GM21786 (cell line): ENCODE data around the gene KCNB1.

Experiments used
- ATAC-seq: cut with Tn5 transposase; IDR thresholded peaks from one replicate; pipeline ENCODE4 v1.9.1; 2021; ENCODE audit not compliant: unreplicated experiment

The KCNB1 gene

DNA sequence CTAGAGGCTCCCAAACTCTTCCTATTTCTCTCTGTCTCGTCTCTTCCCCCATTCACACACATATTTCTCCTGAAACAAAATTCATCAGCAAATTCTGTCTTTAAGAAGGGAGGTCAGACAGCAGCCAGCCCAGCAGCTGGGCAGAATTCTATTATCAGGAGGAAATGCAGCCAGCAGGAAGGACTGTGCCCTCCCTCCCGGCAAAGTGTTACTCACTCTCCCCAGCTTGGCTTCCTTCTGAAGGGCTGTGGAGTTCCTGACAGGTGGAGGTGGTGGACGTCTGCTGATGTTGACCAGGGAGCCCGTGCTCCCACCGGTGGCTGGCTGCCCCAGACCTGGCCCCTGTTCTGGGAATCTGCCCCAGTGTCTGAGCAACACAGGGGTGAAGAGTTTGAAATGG is 37.3 kb downstream of the KCNB1 start:
- ATAC-seq: no peak

DNA sequence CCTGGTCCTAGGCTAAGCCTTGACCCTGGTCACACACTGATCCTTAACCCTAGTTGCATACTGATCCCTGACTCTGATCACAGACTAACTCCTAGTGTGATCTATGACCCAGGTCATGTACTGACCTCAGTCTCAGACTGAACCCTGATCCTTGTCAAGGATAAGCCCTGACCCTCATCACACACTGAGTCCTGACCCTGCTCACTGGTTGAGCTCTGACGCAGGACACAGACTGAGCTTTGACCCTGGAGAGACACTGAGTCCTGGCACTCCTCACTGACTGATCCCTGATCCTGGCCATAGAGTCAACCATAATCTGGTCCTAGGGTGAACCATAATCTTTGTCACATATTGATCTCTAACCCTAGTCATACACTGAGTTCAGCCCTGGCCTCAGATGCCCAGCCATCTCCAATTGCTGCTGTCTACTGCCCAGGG is 37.9 kb downstream of the KCNB1 start:
- no peak for ATAC-seq

DNA sequence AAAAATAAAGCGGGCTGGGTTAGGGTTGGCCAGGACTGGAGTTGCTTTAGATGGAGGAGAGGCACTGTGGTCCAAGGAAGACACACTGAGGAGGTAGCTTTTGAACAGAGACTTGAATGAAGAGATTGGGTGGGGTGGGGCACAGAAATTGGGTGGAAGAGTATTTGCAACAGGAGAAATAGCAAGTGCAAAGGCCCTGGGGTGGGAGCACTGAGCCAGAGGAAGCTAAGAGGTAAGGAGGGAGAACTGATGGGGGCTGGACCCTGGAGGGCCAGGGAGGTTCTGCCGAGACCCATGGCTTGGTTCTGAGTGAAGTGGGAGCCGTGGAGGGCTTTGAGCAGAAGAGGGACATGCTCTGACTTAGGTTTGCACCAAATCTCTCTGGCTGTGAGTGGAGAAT is 45.4 kb downstream of the KCNB1 start:
- no peak for ATAC-seq

DNA sequence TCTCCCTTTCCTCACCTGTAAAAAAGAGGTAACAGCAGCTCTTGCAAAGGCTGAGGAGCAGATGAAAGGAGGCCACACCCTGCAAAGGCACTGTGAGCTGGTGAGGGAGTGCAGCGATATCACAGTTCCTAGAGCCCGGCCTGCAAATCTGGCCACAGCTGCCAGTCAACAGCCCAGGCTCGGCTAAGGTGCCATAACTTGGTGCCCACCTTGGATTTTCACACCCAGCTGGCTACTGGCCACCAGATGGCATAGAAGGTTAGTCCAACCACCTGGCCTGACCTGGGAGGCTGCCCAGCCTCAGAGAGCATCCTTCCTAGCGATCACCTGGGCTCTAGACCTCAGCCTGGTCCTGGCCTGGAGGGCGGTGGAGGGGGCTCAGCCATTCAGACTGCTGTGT is 46.8 kb downstream of the KCNB1 start:
- ATAC-seq: no peak

DNA sequence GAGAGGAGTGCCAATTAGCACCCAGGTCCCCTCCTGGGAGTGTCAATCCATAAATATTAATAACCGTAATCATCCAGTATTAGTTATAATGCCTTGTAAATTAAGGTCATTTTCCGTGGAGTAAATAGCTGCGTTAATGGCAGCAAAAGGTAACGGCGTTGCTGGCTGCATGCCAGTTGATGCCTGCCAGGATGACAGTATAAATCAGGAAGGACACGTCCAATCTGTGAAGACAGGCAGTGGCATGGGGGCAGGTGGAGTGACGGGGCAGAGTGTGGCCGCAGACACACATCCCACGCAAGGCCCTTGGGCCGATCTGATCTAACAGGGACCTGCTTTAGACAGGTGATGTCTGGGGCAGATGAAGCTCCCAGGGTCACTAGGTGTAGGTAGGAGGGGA is 49.1 kb downstream of the KCNB1 start:
- no peak for ATAC-seq

DNA sequence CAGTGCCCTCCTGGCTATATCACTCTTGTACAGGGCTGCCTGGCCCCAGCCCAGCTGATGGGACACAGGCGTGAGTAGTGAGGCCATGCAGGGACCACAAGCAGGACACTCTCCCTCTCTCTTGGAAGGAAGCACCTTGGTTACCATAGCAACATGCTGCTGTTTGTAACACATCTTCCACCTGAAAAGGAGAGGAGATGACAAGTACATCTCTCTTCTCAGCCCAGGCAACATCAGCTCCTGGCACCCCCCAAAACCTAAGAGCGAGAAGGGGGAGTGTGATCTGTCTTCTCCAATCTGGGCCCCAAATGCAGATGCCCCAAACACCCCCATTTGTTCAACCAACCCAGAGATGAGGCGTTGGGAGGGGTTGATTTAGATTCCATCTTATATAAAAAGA is 49.9 kb downstream of the KCNB1 start:
- no peak for ATAC-seq

DNA sequence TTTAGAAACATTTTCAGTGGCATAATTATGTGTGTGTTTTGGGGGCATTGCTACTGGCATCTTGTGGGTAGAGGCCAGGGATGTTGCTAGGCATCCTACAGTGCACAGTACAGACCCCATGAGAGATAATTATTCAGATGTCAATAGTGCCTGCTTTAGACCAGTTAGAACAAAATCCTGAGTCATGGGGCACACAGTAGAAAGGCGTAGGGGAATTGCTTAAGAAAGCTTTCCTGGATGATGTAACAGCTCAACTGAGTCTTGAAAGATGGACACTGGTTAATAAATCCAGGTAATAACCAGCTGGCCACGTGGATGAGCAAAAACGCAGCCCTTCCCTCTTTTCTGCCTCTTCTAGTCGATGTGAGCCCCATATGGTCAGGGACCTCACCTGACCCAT is 51.1 kb downstream of the KCNB1 start:
- ATAC-seq: no peak

DNA sequence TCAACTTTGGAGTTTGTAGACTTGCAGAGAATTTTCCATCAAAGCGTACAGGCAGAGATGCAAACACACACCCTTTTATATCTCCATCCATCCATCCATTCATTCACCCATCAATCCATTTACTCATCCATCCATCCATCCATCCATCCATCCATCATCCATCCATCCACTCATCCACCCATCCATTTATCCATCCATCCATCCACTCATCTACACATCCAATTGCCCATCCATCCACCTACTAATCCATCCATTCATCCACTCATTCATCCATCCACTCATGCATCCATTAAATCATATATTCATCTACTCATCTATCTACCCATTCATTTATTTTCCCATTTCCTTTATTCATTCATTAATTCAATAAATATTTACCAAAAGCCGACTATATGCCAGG is 52.1 kb downstream of the KCNB1 start:
- no peak for ATAC-seq

DNA sequence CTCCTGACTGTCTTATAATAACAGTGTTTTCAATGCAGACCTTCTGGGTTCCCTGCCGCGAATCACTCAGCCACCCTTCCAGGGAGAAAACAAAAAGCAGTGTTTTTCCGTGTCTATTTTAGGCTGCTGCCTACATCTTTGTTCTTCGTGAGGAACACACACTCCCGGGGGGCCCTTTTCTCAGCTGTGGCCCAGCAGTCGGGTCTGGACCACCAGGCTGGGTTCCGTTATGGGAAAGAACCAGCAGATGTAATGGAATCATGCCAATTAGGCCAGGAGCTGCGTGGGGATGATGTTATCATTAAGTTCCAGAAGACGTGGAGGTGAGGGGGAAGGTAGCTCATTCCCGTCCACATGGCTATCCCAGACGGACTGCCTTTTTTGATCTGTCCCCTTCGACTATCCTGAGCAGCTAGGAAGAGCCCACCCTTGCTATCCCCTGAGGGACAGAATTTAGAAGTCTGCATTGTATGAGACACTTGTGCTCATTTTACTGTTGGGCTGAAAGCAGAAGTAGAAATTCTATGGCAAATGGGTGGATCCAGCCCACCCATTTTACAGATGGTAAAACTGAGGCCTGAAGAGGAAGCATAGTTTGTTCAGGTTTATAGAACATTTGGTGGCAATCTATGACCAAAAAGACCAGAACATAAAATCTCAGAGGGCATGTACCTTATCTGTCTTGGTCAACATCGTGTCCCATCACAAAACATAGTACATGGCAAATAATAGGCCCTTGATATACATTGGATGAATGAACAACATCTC is 54.5 kb downstream of the KCNB1 start:
- ATAC-seq: no peak

DNA sequence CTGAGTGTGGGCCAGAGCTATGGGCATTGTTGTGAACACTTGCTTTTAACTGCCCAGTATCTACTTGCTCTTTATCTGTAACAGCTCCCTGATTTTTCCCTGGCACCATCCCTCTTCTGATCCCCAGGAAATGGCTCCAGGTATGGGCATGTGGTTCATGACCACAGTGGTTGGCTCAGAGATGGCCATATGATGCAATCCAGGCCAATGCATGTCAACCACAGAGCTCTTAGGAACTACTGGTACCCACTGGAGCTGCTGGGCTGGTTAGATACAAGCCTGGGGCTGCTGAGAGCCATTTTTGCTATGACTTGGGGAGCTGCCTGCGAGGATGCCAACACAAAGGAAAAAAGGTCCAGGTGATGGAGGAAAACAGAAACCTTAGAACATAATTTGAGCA is 55.6 kb downstream of the KCNB1 start:
- ATAC-seq: no peak

DNA sequence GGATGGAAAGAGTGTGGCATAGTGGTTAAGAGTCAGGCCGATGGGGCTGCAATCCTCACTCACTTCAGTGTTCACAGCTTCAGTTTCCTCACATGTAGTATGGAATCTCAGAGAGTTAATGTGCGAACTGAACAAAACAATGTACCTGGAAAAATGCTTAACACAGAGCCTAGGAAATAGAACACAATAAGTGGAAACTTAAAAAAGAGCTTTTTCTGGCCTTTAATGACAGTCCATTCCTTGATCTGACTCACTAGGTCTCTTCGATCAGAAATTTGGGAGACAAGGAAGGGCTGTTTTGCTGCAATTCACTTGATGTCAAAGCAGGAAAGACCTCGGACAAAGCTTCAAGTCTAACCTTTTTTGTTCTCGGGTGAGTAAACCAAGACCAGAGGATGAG is 56.1 kb downstream of the KCNB1 start:
- ATAC-seq: no peak

DNA sequence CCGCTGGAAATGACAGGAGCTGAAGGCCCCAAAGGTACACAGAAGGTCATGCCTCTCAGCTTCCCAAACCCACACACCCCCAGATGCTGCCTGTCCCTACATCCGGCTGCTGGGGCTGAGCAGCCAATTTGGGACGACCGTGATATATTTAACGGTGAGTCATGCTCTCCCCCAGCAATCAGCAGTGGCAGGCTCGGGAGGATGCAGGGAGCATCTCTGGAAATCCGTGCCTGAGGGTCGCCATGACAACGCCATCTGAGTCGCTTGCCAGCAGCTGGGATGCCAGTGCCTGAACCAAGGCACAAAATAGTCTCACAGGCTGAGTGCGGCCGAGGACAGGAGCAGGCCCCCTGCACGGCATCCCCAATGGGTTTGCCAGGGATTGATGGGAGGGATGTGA is 57.9 kb downstream of the KCNB1 start:
- ATAC-seq: no peak

DNA sequence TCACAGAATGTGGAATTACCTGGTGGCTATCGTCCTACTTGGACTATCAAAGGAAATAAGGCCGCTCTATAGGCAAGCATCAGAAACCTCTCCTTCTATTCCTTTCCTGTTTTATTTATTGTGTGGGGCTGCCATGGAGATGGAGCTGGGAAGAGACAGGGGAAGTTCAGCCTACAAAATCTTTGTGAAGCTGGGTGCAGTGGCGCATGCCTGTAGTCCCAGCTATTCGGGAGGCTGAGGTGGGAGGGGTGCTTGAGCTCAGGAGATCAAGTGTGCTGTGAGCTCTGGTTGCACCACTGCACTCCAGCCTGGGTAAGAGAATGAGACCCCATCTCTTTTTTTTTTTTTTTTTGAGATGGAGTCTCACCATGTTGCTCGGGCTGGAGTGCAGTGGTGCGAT is 60.3 kb downstream of the KCNB1 start:
- no peak for ATAC-seq

DNA sequence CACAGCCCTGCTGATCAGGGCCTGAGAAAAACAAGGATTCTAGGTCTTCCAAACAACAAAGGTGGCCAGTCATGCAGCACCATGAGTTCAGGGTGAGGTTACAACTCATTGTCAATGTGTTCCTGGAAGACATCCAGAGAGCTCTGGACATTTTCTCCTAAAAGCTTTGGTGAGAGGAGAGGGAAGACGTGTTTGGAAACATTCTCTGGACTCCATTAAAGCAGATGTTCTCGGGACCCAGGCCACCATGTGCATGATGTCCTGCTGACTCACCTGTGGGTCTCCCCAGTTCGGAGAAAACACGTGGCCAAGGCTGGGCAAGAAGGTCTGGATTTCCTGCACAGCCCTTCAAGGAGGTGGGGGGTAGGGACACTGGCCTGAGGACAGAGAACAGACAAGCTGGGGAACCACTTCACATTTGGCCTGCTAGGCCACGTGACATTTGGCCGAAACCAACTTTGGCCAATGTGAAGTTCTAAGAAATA is 61.6 kb downstream of the KCNB1 start:
- ATAC-seq: no peak

DNA sequence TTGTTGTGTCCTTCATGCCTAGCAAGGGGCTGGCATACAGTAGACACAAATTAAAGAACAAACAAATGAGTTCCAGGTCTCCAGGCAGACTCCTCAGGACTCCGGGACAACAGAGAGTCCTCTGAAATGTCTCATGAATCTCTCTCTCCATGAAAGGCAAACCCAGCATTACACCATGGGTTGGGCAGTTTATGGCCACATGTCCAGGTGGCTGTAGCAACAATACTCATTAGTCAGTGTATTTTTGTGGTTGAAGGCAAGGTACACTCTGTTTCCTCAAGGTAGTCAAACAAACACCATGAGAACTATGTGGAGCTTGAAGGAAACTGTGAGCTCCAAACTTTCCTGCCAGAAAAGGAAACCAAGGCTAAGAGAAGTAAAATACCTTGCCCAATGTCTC is 62.2 kb downstream of the KCNB1 start:
- ATAC-seq: no peak

DNA sequence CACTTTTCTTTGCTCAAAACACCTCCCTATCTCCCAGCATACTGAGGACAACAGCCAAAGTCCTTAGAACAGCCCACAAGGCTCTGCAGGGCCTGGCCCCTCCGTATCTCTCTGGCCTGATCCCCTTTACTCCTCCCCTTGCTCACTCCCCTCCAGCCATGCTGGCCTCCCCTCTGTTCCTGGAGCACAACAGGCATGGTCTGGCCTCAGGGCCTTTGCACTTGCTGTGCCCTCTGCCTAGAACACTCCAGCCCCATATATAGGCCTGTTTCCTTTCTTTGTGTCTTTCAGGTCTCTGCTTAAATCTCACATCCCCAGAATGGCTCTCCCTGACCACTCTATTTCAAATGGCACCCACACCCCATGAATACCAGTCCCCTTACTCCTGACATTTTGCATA is 62.7 kb downstream of the KCNB1 start:
- no peak for ATAC-seq

DNA sequence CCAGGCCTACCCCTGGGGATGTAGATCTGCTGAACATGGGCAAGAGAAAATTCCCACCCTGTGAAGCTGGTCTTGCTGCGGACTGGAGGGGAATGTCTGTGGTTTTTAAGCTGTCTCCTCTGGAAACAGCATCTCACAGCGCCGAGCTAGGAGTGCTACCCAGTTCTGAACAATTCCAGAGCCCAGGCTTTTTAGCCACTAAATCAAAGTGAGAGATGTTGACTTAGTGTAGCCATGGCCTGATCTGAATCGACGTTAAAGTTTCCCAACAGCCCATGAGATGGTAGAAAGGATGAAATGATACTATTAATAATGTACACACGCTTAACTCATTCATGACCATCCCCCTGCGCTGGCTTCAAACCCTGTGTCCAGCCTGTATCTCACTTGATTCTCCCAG is 63.7 kb downstream of the KCNB1 start:
- no peak for ATAC-seq

DNA sequence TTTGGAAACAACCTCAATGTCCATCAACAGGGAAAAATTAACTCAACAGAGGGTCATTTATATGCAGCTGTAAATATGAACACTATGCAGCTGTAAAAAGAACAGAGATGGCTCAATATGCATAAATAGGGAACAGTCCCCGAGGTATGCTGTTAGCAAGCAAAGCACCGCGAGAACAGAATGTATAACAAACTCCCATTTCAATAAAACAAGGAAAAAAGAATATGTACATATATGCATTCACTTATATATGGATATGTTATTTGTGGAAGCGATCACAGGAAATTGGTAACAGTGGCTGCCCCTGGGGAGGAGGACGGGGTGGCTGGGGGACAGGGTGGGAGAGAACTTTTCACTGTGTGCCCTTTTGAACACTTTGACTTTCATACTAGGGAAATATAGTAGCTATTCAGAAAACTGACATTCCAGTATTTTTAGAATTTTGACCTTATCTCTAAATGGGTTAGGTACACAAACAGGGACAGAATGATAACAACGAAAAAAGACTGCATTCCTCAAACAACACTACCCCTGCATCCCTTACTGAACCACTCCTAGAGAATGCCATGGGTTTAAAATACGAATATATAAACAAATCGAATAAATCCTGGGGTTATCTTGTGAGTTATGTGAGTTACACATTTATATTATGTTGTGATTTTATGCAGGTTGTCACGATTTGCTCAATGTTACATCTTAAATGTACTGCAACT is 64.5 kb downstream of the KCNB1 start:
- ATAC-seq: no peak

DNA sequence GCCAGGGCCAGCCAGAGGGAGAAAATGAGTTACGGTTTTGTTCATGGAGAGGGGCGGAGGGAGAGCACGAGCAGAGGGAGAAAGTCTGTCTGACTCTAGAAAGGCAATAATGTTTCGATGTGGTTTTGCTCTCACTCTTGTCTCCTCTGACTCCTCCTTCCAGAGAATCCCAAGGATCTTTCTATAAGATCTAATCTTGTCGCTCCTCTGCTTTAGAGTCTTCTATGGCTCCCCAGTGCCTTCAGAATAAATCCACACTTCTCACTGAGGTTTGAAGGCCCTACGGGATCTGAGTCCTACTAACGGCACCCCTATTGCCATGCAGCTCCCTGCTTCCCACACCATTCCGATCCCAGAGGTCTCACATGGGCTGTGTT is 66.8 kb downstream of the KCNB1 start:
- ATAC-seq: no peak

DNA sequence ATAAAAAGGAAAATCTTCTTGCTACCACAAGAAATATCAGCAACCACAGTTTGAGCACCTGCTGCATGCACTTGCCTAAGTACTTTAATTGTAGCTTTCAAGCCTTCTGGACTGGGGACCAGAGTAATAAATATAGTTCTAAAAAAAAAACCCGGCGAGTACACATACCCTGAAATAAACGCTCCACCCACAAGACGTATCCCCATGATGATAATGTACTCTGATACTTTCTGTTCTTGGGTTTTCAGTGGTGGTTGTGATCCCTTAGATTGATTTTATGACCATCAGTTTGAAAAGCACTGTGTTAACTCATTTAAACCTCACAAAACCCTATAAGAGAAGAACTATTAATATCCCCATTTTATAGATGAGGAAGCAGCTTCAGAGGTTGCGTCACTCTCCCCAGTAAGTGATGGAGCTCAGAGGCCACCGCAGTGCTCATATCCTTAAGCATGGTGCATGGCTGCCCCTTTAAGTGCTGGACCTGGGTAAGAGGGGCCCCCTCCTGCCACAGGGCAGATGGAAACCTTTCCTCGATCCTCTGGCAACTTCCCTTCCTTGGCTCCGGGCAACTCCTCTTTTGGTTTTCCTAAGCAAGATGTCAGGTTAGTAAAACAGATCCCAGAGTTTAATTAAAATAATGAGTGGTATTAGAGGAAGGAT is 67.3 kb downstream of the KCNB1 start:
- no peak for ATAC-seq

DNA sequence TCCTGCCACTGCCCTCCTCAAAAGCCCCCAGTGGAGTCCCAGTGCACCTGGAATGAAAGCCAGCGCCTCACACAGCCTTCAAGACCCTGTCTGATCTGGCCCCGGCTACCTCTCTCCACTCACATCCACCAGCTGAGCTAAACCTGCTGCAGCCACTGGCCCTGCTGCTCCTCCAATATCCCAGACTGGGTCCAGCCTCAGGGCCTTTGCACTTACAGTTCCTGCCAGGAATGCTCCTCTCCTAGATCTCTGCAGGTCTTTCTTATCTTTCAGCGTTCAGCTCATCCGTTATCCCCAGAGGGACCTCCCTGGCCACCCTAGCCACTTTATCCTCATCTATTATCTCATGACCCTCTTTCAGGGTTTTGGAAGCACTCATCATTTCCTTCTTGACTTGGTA is 68.8 kb downstream of the KCNB1 start:
- ATAC-seq: no peak

DNA sequence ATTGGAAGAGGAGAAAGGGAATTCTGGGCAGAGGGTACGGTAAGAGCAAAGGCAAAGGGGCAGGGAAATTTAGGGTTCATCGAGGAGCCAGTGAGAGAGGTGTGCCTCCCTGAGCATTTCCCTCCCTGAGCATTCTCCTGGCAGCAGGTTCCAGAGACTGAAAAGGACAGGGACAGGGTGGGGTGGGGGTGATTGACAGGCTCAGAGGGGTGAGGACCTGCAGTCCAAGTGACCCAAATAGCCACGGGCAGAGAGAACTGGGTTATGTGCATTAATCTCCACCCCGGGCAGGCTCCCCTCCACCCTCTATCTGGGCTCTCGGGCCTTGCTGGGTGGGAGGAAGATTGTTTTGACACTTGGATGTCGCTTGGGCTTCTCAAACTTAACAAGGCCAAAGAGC is 69.5 kb downstream of the KCNB1 start:
- ATAC-seq: no peak
